GM11168 (cell line): ENCODE measurements around the gene PXYLP1.
"Not testable (repeated sequence)": the region's sequence is repeated elsewhere in the genome, so short reads cannot be mapped to it uniquely, and the experiment has no call there.

ENCODE experiments used
- in situ Hi-C: fragments of 300-500 bp; cut with MboI; formaldehyde crosslinking; loops from one replicate; pipeline ENCODE4 v1.12.0; 2022; ENCODE audit warnings: low sequenced_read_pairs; ENCODE audit not compliant: unreplicated experiment

The PXYLP1 gene, protein sequence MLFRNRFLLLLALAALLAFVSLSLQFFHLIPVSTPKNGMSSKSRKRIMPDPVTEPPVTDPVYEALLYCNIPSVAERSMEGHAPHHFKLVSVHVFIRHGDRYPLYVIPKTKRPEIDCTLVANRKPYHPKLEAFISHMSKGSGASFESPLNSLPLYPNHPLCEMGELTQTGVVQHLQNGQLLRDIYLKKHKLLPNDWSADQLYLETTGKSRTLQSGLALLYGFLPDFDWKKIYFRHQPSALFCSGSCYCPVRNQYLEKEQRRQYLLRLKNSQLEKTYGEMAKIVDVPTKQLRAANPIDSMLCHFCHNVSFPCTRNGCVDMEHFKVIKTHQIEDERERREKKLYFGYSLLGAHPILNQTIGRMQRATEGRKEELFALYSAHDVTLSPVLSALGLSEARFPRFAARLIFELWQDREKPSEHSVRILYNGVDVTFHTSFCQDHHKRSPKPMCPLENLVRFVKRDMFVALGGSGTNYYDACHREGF

DNA sequence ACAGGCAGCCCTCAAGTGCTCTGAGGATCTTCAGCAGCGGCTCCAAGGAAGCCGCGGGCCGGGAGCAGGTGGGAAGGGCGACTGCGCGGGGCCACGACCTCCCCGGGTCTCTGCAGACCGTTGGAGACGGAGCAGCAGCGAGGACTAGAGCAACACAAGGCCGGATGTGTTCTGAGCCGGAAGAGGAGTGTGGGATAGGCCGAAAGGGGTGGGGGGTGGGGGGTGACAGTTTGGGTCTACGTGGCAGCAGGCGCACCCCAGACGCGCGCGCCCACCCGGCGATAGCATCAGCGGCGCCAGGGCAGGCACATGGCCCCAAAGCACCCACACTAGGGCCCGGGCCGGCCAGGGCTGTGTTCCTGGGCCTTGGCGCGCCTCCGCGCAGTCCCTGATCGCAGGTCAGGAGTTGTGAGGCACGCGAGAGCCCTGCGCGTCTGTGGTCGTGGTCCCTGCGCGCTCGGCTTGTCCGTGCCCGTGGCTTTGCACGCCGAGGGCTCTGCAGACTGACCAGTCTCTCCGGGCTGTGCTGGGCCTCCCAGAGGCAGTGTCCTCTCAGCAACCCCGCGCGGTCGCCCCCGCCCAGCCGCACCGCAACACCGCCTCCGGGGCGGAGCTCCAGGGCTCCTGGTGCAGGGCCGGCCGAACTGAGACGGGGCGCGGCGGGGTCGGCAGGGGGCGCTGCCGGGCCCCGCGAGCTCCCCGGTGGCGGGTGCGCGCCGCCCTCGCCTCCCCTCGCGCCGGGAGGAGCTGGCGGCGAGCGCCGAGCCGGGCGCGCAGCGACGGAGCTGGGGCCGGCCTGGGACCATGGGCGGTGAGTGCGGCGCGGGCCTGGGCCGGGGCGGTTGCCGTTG lies at the start of gene PXYLP1:
Gene PXYLP1 (plus strand): TSS at position 725 of the 851 bp plus-strand sequence. CDS start 28,351 bp downstream, outside the sequence.
- in situ Hi-C loops, result no loop called here

DNA sequence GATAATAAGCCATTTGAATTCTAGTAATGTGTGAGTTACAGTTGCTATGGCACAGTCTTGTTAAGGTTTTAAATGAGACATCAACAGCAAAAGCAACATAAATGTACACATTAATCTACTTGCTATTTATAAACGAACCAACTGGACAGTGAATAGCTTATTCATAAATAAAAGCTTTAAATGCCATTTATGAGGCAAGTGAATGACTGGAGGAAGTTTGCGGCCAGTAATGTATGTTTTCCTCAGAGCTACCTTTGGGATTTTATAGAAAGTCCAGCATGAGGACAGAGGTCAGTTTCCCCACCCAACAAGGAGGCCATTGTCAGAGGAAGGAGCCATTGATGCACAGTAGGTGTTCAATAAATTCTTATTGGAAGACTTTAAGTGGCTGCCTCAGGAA lies 48.0 kb upstream of the PXYLP1 start:
- in situ Hi-C loops, result loop anchor here (10.0 kb wide), 1 partner anchor 179 kb away; no protein-coding TSS in a partner anchor

DNA sequence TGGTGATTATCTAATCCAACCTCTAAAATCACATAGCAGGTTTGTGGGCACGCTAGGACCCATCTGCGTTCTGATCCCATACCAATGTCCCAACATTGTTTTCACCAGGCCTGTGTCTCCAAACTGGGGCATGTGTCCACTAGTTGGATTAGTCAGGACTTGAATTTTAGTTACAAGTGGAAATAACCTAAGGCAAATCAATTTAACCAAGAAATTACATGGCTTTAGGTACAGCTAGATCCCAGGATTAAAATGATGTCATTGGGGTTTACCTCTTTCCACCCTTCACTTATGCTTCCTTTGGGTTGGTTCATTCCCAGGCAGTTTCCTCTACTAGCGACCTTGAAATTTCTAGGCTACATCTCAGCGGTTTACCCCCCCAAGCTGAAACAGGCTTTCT lies 47.2 kb upstream of the PXYLP1 start:
- in situ Hi-C loops, result loop anchor here (10.0 kb wide), 1 partner anchor 180 kb away; no protein-coding TSS in a partner anchor

DNA sequence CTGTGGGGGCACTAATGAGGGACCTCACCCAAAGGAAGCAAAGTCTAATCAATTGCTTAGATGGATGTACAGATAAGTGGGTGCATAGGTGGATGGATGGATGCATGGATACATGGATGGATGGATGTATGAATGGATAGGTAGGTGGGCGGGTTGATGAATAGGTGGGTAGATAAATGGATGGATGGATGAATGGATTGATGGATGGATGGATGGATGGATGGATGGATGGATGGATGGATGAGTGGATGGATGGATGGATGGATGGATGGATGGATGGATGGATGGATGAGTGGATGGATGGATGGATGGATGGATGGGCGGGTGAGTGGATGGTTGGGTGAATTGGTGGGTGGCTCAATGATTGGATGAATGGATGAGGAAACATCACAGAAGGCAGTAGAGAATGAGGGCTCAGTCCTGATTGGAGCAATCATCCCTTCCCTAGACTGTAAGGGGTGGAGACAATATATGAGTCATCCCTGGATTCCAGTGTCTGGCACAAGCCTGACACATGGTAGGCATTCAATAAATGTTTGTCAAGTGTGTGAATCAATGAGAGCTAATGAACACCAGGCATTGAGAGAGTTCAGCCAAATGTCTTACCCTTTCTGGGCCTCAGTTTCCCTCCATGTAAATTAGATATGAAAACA lies 40.4 kb upstream of the PXYLP1 start:
- in situ Hi-C loops, result no loop called here

DNA sequence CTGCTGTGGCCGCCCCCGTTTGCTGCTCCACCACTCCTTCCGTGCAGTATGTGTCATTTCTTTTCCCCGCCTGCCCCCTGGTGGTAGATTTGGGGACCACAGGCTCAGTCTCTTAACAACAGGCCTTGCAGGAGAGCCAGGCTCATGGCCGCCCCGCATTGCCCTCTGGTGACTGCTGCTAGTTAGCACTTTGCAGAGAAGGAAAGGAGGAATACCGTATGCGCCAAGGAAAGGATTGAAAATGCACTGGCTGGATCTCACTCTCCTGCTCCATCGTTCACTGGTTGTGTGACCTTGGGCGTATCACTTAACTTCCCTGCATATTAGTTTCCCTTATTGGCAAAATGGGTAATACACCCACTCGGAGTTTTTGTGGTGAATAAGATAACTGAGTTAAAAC lies 39.3 kb upstream of the PXYLP1 start:
- in situ Hi-C loops, result no loop called here

DNA sequence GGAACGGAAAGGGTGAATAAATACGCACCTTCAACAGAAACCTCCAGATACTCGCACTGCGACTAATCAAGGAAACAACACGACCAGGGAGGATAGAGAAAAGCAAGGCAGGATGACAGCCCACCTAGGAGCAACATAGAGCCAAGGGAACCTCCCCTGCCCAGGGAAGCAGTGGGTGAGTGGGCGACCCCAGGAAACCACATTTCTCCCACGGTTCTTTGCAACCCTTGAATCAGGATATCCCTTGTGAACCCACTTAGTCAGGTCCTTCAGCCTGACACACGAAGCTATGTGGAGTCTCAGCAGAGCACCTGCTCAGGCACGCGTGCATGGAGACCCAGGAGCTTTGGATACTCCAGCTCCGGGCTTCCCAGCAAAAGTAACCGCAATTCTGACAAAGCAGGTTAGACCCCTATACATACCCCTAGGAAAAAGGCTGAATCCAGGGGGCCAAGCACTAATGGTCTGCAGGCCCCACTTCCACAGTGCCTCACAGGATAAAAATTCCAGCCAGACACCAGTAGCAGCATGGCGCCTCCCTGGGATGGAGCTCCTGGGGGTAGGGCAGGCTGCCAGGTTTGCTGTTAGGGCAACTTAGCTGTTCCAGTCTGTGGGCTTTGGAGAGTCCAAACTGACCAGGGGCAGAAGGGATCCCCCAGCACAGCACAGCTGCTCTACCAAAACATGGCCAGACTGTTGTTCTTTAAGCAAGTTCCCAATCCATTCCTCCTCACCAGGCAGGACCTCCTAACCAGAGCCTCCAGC lies 38.4 kb upstream of the PXYLP1 start:
- in situ Hi-C loops, result no loop called here

DNA sequence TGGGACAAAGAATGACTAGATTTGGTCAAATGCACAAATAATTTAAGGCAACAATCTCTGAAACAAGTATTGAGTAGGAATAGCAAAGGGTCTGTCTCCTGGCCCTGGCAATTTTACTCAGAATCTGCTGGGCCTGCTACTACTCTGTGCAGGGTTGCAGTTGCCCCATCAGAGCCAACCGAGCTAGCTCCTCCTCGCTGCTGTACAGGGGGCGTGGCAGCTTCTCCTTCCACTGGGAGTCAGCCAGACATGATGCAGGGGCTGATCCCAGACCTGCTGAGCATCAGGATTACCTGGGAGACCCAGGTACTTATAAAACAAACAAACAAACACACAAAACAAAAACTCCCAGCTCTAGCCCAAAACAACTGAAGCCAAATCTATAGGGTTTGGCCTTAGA lies 30.5 kb upstream of the PXYLP1 start:
- in situ Hi-C loops, result no loop called here

DNA sequence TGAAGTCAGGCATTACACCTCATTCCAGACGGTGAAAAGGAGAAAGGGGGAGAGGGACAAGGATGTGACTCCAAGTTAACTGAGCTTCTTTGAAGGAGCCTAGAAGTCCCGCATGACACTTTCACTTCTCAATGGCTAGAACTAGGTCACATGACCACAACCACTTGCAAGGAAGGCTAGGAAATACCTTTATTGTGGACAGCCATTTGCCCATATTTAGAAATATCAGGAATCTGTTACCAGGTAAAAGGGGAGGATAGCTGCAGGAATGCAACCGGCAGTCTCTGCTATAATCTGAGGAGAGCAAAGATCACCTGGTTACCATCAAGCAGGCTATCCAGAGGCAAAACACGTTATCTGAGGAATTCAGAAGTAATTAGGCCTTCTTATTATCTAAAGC lies 28.9 kb upstream of the PXYLP1 start:
- in situ Hi-C loops, result no loop called here

DNA sequence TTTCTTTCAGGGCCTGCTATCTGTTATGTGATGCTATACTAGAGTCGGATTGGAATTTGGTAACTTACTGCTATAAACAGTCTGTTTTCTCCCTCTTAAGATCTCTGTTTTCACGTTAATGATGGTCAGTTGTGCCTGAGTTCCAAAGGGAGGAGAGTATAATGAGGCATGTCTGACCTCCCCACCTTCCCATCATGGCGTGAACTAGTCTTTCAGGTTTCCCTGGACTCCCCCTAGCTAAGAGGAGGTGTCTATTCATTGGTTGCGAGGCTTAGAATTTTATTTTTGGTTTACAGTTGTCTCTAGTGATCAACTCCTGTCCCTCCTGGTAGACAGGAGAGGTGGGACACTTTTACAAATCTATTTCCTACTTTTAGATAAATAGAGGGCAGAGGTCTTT lies 27.8 kb upstream of the PXYLP1 start:
- in situ Hi-C loops, result no loop called here

DNA sequence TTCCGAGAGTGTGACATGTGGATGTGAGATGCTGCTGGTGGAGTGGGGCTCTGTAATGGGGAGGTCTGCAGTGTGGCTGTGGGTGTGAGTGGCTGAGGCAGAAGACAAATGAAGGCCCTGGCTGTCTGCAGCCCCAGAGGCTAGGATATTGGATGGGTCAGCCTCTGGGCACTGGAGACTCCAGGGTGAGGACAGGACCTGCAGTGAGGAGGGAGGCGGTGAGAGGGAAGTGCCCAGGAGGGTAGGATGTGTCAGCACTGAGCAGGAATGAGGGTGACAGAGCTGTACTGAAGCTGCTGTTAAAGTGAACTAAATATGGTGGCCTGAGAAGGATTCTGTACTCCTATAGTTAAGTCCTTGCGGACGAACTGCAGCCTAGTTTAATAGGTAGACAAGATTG lies 27.3 kb upstream of the PXYLP1 start:
- in situ Hi-C loops, result no loop called here

DNA sequence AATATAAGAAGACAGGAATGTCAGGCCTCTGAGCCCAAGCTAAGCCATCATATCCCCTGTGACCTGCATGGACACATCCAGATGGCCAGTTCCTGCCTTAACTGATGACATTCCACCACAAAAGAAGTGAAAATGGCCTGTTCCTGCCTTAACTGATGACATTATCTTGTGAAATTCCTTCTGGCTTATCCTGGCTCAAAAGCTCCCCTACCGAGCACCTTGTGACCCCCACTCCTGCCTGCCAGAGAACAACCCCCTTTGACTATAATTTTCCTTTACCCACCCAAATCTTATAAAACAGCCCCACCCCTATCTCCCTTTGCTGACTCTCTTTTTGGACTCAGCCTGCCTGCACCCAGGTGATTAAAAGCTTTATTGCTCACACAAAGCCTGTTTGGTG lies 20.3 kb upstream of the PXYLP1 start:
- in situ Hi-C loops, result not testable (repeated sequence)

DNA sequence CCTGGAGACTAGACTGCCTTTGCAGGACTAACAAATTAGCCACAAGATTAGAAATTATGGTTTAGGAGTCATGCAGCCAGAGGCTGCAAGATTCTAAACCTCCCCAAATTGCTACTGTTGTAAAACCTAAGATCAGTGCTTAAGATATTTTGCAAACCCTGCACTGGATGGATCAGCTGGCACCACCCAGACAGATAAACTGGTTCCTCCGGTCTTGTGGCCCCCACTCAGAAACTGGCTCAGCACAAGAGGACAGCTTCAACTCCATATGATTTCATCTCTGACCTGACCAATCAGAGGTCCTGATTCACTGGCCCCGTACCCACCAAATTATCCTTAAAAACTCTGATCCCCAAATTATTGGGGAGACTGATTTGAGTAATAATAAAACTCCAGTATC lies 19.5 kb upstream of the PXYLP1 start:
- in situ Hi-C loops, result no loop called here

DNA sequence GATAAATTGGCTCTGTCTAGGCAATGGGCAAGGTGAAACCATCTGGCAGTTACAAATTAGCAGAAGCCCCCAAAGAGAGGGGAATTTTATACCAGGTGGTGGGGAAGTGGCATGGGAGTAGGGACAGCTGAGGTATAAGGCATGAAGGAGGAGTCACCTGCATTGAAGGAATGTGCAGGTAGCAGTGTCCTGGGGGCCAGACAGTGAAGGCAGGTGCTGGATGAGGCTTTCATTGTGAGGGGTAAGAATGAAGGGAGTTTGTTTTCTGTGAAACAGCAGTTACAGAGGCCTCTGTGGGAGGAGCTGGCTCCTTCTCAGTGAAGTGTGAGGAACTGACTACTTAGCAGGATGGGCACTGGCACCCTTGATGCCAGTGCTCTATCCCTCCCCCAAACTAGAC lies 19.1 kb upstream of the PXYLP1 start:
- in situ Hi-C loops, result no loop called here

DNA sequence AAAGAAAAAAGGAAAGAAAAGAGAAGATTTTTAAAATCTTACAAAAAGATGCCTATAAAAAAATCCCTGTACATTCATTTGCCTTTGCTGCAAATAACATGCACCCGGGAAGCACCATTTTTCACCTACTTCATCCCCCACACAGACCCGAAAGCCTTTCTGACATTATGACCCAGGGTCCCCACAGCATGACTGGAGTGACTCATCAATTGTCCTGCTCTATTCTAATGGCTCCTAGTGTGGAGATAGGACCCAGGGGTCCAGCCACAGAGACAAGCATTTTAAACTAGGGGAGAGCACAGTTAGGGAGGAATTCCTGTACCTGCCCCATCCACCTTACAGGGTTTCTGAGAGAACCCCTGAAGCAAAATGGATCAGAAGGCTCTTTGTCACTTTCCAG lies 14.7 kb upstream of the PXYLP1 start:
- in situ Hi-C loops, result no loop called here

DNA sequence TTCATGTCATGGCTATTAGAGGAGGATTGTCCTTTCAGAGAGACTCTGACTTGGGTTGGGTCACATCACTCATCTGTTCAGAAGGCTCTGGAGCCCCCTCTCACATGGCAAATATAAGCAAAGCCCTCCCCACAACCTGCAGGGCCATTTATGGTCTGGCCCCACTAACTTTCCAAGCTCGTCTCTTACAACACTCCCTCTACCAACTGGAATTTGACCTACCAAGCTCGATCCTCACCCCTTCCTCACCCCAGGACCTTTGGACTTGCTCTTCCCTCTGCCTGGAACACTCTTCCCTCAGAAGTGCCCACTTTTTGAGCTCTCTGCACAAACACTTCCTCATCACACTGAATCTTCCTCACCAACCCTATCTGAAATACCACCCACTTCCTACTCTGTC lies 14.2 kb upstream of the PXYLP1 start:
- in situ Hi-C loops, result no loop called here

DNA sequence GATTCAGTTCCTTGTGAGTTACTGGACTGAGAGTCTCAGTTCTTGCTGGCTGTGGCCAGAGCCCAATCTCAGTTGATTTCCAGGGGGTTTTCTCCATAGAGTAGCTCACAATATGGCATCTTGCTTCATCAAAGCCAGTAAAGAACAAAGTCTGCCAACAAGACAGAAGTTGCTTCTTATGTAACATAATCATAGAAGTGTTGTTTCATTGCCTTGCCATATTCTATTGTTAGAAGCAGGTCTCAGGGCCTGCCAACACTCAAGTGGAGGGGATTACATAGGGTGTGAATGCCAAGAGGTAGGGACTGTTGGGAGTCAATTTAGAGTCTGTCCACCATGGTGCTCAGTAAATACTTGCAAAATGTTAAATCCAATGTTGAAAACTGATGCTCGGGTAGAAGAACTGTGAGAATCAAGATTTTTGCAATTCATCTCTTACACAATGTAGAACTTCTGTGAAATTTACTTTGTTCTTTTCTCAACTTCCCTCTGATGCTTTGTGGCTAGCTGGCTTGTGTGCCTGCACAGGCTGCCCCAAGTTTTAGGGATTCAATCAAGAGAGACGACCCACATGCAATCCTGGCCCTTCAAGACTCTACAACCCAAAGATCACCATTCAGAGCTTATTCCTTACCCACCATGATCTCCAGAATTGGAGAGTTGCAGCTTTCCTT lies 13.3 kb upstream of the PXYLP1 start:
- in situ Hi-C loops, result no loop called here

DNA sequence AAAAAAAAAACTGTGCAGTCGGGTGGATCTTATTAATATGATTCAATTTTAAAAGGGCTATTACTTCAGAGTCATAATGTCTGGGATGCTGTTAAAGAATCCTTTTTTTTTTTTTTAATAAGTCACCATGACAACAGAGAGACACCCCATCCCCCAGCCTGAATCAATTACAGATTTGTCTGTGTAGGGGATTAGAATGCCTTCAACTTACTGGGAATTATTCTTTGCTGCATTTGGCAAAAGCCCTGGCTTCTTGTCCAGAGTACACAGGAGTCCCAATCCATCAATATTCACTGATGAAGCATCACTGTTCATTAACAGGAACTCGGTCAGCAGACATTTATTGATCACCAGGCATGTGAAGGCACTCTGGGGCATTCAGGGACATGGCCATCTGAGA lies 12.7 kb upstream of the PXYLP1 start:
- in situ Hi-C loops, result no loop called here

DNA sequence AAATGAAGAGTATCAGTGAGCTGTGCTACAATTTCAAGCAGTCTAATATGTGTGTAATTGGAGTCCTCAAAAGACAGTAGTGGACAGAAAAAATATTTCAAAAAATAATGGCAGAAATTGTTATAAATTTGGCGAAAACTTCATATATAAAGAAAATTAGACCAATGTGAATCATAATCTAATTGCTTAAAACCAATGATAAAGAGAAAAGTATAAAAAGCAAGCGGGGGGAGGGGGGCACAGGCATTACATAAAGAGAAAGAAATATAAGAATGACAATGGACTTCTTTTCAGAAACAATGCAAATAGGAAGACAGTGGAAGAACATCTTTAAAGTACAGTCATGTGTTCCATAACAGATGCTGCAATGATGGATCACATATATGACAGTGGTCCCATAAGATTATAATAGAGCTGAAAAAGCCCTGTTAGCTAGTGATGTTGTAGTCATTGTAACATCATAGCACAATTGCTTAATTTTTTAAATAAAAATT lies 7.9 kb upstream of the PXYLP1 start:
- in situ Hi-C loops, result no loop called here

DNA sequence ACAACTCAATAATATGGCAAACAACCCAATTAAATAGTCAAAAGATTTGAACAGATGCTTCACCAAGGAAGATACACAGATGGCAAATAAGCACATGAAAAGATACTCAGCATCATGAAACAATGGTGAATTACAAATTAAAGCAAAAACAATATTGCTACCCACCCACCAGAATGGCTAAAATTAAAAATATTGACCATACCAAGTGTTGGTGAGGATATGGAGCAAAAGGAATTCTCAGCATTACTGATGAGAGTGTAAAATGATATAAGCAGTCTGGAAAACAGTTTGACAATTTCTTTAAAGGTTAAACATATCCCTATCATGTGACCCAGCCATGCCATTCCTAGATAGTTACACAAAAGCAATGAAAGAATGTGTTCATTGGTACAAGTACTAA lies 5.7 kb upstream of the PXYLP1 start:
- in situ Hi-C loops, result no loop called here
